ENCODE results near the gene MYRIP.
"Not testable (repeated sequence)": the region's sequence is repeated elsewhere in the genome, so short reads cannot be mapped to it uniquely, and the experiment has no call there.

Gene MYRIP

DNA sequence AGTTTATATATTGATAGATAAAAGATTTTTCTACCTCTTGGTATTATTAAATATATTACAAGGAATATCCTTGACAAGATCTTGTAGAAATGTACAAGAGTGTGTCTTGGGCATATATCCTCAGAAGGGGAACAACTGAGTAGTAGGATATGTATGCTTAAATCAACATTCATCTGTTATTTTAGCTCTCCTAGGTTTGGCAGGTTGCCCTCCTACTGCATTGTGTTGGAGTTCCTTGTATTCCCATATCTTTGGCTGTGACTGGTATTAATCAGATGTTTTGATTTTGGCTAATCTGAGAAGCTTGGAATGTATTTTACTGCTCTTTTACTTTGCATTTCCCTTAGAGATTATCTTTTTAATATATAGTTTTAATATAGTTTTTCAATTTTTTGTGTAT, 4.6 kb downstream of the MYRIP start:
- Mint-ChIP-seq H3K4me3 (no peak overlapping the region), H3K27ac (no peak overlapping the region), H3K27me3 (ENCODE audit: low read depth) (peaks cover 32% of the 10 kb centered on the region), H3K4me1 (ENCODE audit: low read depth) (peaks cover 3% of the 10 kb centered on the region), H3K9me3 (no peaks in the 10 kb centered on the region), H3K36me3 (ENCODE audit: low read depth) (no peaks in the 10 kb centered on the region)
- no peak for DNase-seq (ENCODE audit: low spot score)

DNA sequence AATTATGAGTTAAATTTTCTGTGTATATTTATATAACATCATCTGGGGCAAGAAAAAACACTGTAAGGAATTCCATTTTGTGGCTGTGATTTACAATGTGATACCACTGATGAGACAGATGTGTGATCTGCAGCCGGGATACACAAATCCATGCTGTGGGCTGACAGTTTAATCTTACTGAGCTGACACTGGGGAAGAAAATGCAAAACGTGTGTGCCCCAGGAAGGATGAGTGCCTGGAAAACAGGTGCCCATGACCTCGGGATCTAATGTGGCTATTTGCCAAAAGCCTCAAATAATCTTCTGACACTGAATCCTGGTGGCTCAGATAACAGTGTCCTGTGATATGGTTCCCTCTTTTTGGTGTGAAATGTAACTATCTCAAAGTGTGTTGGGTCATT, 10.5 kb downstream of the MYRIP start:
- DNase-seq (ENCODE audit: low spot score): no peak
- H3K4me1 Mint-ChIP-seq (ENCODE audit: low read depth): no peaks in the 10 kb centered on the region
- no peaks in the 10 kb centered on the region for H3K36me3 Mint-ChIP-seq (ENCODE audit: low read depth)
- no peak overlapping the region for H3K4me3 Mint-ChIP-seq
- H3K9me3 Mint-ChIP-seq: no peaks in the 10 kb centered on the region
- no peak overlapping the region for H3K27ac Mint-ChIP-seq
- H3K27me3 Mint-ChIP-seq (ENCODE audit: low read depth): peaks cover 9% of the 10 kb centered on the region

- H3K9me3 Mint-ChIP-seq; H3K27me3 Mint-ChIP-seq (ENCODE audit: low read depth); DNase-seq (ENCODE audit: low spot score); H3K27ac Mint-ChIP-seq; H3K4me3 Mint-ChIP-seq; H3K4me1 Mint-ChIP-seq (ENCODE audit: low read depth); H3K36me3 Mint-ChIP-seq (ENCODE audit: low read depth): not testable (repeated sequence)
Observed at GRCh38 chr3:39833764-39834163, 24.4 kb downstream of the MYRIP start.

DNA sequence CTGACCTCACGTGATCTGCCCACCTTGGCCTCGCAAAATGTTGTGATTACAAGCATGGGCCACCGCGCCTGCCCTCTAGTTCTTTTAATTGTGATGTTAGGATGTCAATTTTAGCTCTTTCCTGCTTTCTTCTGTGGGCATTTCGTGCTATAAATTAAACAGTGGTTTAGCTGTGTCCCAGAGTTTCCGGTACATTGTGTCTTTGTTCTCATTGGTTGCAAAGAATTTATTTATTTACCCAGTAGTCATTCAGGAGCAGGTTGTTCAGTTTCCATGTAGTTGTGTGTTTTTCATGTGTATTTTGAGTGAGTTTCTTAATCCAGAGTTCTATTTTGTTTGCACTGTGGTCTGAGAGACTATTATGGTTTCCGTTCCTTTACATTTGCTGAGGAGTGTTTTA, 30.1 kb downstream of the MYRIP start:
- no peaks in the 10 kb centered on the region for H3K36me3 Mint-ChIP-seq (ENCODE audit: low read depth)
- no peaks in the 10 kb centered on the region for H3K27me3 Mint-ChIP-seq (ENCODE audit: low read depth)
- H3K27ac Mint-ChIP-seq: no peak overlapping the region
- no peak overlapping the region for H3K4me3 Mint-ChIP-seq
- no peaks in the 10 kb centered on the region for H3K9me3 Mint-ChIP-seq
- no peaks in the 10 kb centered on the region for H3K4me1 Mint-ChIP-seq (ENCODE audit: low read depth)
- DNase-seq (ENCODE audit: low spot score): no peak

DNA sequence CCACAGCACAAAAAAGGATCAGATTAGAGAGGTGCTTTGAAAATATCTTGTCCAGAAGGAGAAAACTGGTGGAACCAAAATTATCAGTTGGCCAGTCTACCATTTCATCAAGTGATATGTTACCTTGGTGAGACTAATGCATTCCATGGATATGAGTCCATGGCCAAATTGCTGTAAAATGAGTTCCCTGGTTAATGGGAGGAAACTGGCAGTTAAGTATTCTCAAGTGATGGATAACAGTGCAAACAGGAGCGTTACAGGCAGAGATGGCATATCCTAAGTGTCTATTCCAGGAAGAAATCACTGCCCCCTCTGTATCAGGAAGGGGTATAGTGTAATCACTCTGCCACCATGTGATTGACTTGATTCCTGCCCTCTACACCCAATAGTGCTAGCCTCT, 34.0 kb downstream of the MYRIP start:
- H3K4me3 Mint-ChIP-seq: no peak overlapping the region
- H3K9me3 Mint-ChIP-seq: no peaks in the 10 kb centered on the region
- no peaks in the 10 kb centered on the region for H3K36me3 Mint-ChIP-seq (ENCODE audit: low read depth)
- no peak overlapping the region for H3K27ac Mint-ChIP-seq
- DNase-seq (ENCODE audit: low spot score): no peak
- H3K4me1 Mint-ChIP-seq (ENCODE audit: low read depth): no peaks in the 10 kb centered on the region
- H3K27me3 Mint-ChIP-seq (ENCODE audit: low read depth): no peaks in the 10 kb centered on the region

DNA sequence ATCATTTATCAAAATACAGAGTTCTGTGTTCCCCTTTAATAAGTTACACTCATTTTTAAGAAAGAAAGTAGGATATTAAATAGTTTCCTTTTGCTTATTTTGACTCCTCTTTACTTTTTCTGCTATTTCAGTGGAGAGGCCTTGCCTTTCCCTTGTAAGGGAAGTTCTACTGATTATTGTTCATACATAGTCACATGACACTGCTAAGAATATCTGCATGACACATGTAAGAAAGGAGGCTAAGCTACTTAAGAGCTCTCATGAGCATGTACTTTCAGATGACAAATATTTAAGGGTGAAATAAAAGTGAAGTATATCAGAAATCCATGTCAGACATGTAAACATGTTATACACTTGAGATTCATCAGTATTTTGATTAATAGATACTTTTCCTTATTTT, 39.0 kb downstream of the MYRIP start:
- Mint-ChIP-seq H3K4me1 (ENCODE audit: low read depth) (no peaks in the 10 kb centered on the region), H3K27ac (no peak overlapping the region), H3K9me3 (no peaks in the 10 kb centered on the region), H3K36me3 (ENCODE audit: low read depth) (no peaks in the 10 kb centered on the region), H3K27me3 (ENCODE audit: low read depth) (no peaks in the 10 kb centered on the region), H3K4me3 (no peak overlapping the region)
- DNase-seq (ENCODE audit: low spot score): no peak

DNA sequence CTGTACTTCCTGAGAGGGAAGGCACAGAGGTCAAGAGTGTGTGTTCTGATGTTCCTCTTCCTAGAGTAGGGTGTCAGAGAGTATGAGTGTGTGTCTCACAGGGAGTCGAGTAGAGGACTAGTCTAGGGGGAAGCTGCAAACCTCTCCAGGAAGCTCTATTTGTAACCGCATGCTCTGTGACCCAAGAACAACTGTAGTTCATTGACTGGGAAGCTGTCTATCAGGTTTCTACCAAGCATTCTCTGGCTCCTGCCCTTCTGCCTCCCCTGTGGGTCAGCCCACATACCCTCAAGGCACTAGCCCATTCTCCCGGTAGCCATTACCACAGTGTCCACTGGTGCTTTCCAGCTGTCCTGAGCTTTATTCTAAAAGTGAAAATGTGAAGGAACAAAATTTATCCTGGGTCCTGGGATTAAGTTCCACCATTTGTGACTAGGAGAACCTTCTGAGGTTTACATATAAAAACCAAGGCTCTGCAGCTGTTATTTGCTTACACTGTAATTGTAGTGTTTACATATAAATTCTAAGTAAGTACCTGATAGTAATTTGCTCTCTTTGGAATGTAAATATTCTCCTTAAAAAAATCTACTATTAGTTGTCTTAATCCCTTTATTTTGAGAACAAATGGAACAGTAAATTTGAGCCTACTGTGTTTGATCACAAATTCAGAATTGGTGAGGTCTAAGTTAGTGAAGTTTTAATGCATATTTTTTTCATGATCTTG, 40.7 kb downstream of the MYRIP start:
- Mint-ChIP-seq H3K36me3 (ENCODE audit: low read depth) (no peaks in the 10 kb centered on the region), H3K4me1 (ENCODE audit: low read depth) (no peaks in the 10 kb centered on the region), H3K27me3 (ENCODE audit: low read depth) (no peaks in the 10 kb centered on the region), H3K4me3 (no peak overlapping the region), H3K9me3 (no peaks in the 10 kb centered on the region), H3K27ac (no peak overlapping the region)
- no peak for DNase-seq (ENCODE audit: low spot score)

DNA sequence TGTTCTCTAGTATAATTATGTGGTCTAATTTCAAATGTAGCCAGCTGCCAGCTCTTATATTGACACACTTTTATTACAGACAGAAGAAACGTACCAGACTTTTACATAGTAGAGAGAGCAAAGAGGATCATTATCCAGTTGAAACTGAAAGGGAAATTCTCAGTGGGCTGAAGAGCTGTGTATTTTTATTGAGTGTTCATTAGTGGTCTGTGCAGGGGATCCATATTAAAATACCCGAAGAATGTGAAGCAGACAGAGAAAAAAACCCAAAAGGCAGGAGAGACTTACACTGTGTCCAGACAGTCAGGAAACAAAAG, 41.3 kb downstream of the MYRIP start:
- no peaks in the 10 kb centered on the region for H3K9me3 Mint-ChIP-seq
- H3K36me3 Mint-ChIP-seq (ENCODE audit: low read depth): no peaks in the 10 kb centered on the region
- no peaks in the 10 kb centered on the region for H3K27me3 Mint-ChIP-seq (ENCODE audit: low read depth)
- H3K4me3 Mint-ChIP-seq: no peak overlapping the region
- no peak for DNase-seq (ENCODE audit: low spot score)
- H3K27ac Mint-ChIP-seq: no peak overlapping the region
- H3K4me1 Mint-ChIP-seq (ENCODE audit: low read depth): no peaks in the 10 kb centered on the region

DNA sequence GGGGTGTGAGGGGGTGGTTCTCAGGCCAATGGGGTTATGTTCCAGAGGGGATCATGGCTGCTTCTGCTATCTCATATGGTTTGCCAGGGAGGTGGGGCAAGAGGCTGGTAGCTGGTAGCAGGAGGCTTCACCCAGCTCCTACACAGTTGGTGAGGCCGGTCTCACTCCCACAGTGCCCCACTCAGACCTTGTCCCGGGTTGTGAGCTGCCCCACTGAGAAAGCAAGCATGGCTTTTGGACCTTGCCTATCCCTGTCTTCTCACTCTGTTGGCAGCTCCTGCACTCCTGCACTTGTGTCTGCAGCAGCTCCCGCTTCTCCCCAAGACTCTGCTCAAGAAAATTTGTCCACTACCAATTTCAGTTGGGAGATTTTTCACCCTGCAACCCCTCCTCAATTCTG, 46.1 kb downstream of the MYRIP start:
- Mint-ChIP-seq H3K9me3 (no peaks in the 10 kb centered on the region), H3K4me1 (ENCODE audit: low read depth) (no peaks in the 10 kb centered on the region), H3K27me3 (ENCODE audit: low read depth) (no peaks in the 10 kb centered on the region), H3K36me3 (ENCODE audit: low read depth) (no peaks in the 10 kb centered on the region), H3K4me3 (no peak overlapping the region), H3K27ac (no peak overlapping the region)
- DNase-seq (ENCODE audit: low spot score): no peak

GRCh38 chr3:39869890-39870289, 60.5 kb downstream of the MYRIP start:
- Mint-ChIP-seq H3K27ac (no peak overlapping the region), H3K9me3 (no peaks in the 10 kb centered on the region), H3K27me3 (ENCODE audit: low read depth) (no peaks in the 10 kb centered on the region), H3K36me3 (ENCODE audit: low read depth) (no peaks in the 10 kb centered on the region), H3K4me3 (no peak overlapping the region), H3K4me1 (ENCODE audit: low read depth) (no peaks in the 10 kb centered on the region)
- DNase-seq (ENCODE audit: low spot score): no peak

DNA sequence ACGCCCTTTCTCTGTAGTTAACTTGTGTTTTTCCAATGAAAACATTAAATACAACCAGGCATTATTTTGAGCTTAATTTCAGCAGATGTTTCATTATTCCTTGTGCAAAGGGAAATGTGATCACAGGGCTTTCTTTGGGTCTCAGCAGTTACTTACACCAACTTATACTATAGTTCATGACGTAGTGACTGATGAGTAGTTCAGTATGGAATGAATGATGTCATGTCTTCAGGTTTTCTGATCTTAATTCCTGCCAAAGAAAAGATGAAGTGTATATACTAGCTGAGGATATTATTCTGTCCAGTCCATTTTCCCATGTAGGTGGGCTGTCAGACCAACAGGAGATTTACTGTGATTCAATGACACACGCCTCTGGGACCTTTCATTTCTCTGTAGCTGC, 61.3 kb downstream of the MYRIP start:
- H3K36me3 Mint-ChIP-seq (ENCODE audit: low read depth): no peaks in the 10 kb centered on the region
- H3K27ac Mint-ChIP-seq: no peak overlapping the region
- no peaks in the 10 kb centered on the region for H3K9me3 Mint-ChIP-seq
- no peaks in the 10 kb centered on the region for H3K4me1 Mint-ChIP-seq (ENCODE audit: low read depth)
- H3K27me3 Mint-ChIP-seq (ENCODE audit: low read depth): no peaks in the 10 kb centered on the region
- H3K4me3 Mint-ChIP-seq: no peak overlapping the region
- DNase-seq (ENCODE audit: low spot score): no peak

DNA sequence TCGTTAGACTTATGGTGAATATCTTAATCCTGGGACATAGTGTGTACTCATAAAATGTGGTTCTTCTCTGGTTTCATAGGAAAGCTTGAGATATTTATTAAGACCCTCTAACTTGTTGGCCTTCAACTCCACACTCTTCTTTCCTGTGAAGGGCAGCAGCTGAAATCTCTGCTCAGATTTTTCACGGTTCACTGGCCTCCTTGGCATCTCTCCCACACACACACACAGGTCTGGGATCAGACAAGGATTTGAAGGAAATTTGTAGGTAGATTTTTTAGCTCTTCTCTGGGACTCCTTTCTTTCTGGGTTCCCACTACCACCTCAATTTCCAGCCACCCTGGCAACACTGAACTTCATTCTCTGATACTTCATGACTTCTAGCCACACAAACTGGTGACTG, 70.2 kb downstream of the MYRIP start:
- Mint-ChIP-seq H3K36me3 (ENCODE audit: low read depth) (no peaks in the 10 kb centered on the region), H3K27me3 (ENCODE audit: low read depth) (no peaks in the 10 kb centered on the region), H3K4me1 (ENCODE audit: low read depth) (no peaks in the 10 kb centered on the region), H3K4me3 (no peak overlapping the region), H3K27ac (no peak overlapping the region), H3K9me3 (no peaks in the 10 kb centered on the region)
- DNase-seq (ENCODE audit: low spot score): no peak

DNA sequence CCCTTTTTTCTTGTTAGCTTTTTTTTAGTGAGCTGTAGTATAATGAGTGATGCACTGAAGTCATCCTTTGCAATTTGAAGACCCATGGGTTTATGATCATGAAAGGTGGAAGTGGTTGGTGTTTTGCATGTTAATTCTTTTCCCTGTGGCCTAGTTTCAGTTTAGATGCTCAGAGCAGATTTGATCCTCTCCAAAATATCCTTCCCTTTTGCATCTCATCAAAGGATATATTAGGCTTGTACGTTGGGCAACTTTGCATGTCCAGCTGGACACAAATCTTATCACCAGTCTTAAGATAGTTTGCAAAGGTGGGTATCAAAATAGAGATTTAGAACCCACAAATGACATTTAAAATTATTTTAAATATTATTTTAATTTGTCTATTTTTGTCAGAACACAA, 72.7 kb downstream of the MYRIP start:
- Mint-ChIP-seq H3K4me1 (ENCODE audit: low read depth) (no peaks in the 10 kb centered on the region), H3K4me3 (no peak overlapping the region), H3K27ac (no peak overlapping the region), H3K36me3 (ENCODE audit: low read depth) (no peaks in the 10 kb centered on the region), H3K27me3 (ENCODE audit: low read depth) (no peaks in the 10 kb centered on the region), H3K9me3 (no peaks in the 10 kb centered on the region)
- no peak for DNase-seq (ENCODE audit: low spot score)

DNA sequence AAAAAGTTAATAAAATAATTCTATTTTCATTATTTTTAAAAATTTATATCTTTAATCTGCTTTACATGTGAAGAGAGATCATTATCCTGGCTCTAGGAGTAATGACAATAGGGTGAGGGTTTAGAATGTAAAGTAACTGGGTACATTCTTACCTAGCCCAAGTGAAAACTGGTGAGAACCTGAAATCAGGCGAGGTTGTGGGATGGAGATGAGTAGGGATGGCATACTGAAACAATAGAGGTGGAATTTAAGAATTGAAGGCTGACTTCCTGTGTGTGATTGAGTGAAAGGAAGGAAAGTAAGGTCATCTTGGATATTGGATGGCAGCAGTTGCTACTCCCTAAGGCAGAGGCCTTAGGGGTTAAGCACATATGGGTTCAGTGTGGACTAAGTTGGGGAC, 82.7 kb downstream of the MYRIP start:
- Mint-ChIP-seq H3K9me3 (no peaks in the 10 kb centered on the region), H3K4me1 (ENCODE audit: low read depth) (no peaks in the 10 kb centered on the region), H3K27me3 (ENCODE audit: low read depth) (no peaks in the 10 kb centered on the region), H3K27ac (no peak overlapping the region), H3K36me3 (ENCODE audit: low read depth) (no peaks in the 10 kb centered on the region), H3K4me3 (no peak overlapping the region)
- no peak for DNase-seq (ENCODE audit: low spot score)

GRCh38 chr3:39896184-39896583, 86.8 kb downstream of the MYRIP start:
- H3K27me3 Mint-ChIP-seq (ENCODE audit: low read depth): no peaks in the 10 kb centered on the region
- no peaks in the 10 kb centered on the region for H3K36me3 Mint-ChIP-seq (ENCODE audit: low read depth)
- no peak for DNase-seq (ENCODE audit: low spot score)
- no peaks in the 10 kb centered on the region for H3K4me1 Mint-ChIP-seq (ENCODE audit: low read depth)
- H3K9me3 Mint-ChIP-seq: no peaks in the 10 kb centered on the region
- no peak overlapping the region for H3K4me3 Mint-ChIP-seq
- no peak overlapping the region for H3K27ac Mint-ChIP-seq

All from T-helper 2 cell treated with Interferon-gamma antibody and Interleukin-4, amounts not matched to agents 5 μg/mL and 100 μg/mL, for 36 hours (primary cell).